Neural cell (in vitro differentiated cells): ENCODE results near the gene ADPRM. TPM values are rescaled to one million over a fixed set of nuclear protein-coding genes. Genes with fewer than 3 reads are reported as not detected.

Experiments
- H2AFZ ChIP-seq: fragments of 200-600, 300-800 bp; sonication (generic), shearing (Covaris generic); 2 replicates; pipeline ENCODE4 v1.6.0; 2014; ENCODE audit warnings: low read depth, mild to moderate bottlenecking, antibody characterized with exemption, low read length, moderate library complexity
- H3F3A ChIP-seq: fragments of 200-600 bp; shearing (Covaris generic); 2 replicates; pipeline ENCODE4 v1.6.1; 2016; ENCODE audit warnings: mild to moderate bottlenecking, moderate library complexity, mixed read lengths, antibody characterized with exemption, low read length; ENCODE audit not compliant: insufficient read depth, poor library complexity, severe bottlenecking
- H3K27ac ChIP-seq: fragments of 200-600, 300-800 bp; sonication (generic), shearing (Covaris generic); 2 replicates; pipeline ENCODE4 v1.5.1; 2014; ENCODE audit warnings: mild to moderate bottlenecking, low read length, moderate library complexity
- H3K27me3 ChIP-seq: fragments of 300-800, 200-600 bp; sonication (generic), shearing (Covaris generic); 2 replicates; pipeline ENCODE4 v1.6.0; 2014; ENCODE audit warnings: mild to moderate bottlenecking, low read depth, low read length, moderate library complexity; ENCODE audit not compliant: insufficient read depth
- H3K36me3 ChIP-seq: fragments of 300-800, 200-600 bp; sonication (generic), shearing (Covaris generic); 2 replicates; pipeline ENCODE4 v1.5.1; 2014; ENCODE audit warnings: mild to moderate bottlenecking, antibody characterized with exemption, low read length, moderate library complexity; ENCODE audit not compliant: insufficient read depth
- H3K4me2 ChIP-seq: fragments of 300-800, 200-600 bp; sonication (generic), shearing (Covaris generic); 2 replicates; pipeline ENCODE4 v1.6.0; 2014; ENCODE audit warnings: mild to moderate bottlenecking, low read length
- H3K4me3 ChIP-seq: fragments of 300-800, 200-600 bp; sonication (generic), shearing (Covaris generic); 2 replicates; pipeline ENCODE4 v1.5.1; 2014; ENCODE audit warnings: mild to moderate bottlenecking, low read length, moderate library complexity
- H3K79me2 ChIP-seq: fragments of 200-600 bp; shearing (Covaris generic); replicated peaks from 2 replicates; pipeline ENCODE4 v1.6.0; 2014; ENCODE audit warnings: mild to moderate bottlenecking, low read length, moderate library complexity; ENCODE audit not compliant: insufficient read depth
- H3K9ac ChIP-seq: fragments of 300-800, 200-600 bp; sonication (generic), shearing (Covaris generic); 2 replicates; pipeline ENCODE4 v1.6.1; 2016; ENCODE audit warnings: mild to moderate bottlenecking, low read length, mixed read lengths
- H3K9me2 ChIP-seq: fragments of 200-600 bp; shearing (Covaris generic); 2 replicates; pipeline ENCODE4 v1.6.1; 2016; ENCODE audit warnings: mild to moderate bottlenecking, low read length, mixed read lengths; ENCODE audit not compliant: insufficient read depth
- H3K9me3 ChIP-seq: fragments of 200-600, 300-800 bp; sonication (generic), shearing (Covaris generic); 2 replicates; pipeline ENCODE4 v1.6.1; 2016; ENCODE audit warnings: mild to moderate bottlenecking, mixed run types, low read length, moderate library complexity, mixed read lengths
- H4K20me1 ChIP-seq: fragments of 200-600 bp; shearing (Covaris generic); 2 replicates; pipeline ENCODE4 v1.6.1; 2016; ENCODE audit warnings: mild to moderate bottlenecking, mixed run types; ENCODE audit not compliant: insufficient read depth
- EP300 ChIP-seq: fragments of 450-650 bp; conservative IDR thresholded peaks from 2 replicates; pipeline ENCODE4 v1.6.1; 2014; ENCODE audit warnings: antibody characterized with exemption, mild to moderate bottlenecking, moderate library complexity; ENCODE audit not compliant: poor library complexity, severe bottlenecking
- EZH2 ChIP-seq: fragments of 200-600, 300-800 bp; shearing (Covaris generic), sonication (generic); IDR thresholded peaks from 2 replicates; pipeline ENCODE4 v1.6.1; 2014; ENCODE audit warnings: antibody characterized with exemption, low read length, borderline replicate concordance, mild to moderate bottlenecking; ENCODE audit not compliant: insufficient read depth, poor library complexity, severe bottlenecking
- MXI1 ChIP-seq: fragments of 450-650 bp; conservative IDR thresholded peaks from 2 replicates; pipeline ENCODE4 v1.6.1; 2014; ENCODE audit warnings: antibody characterized with exemption, mild to moderate bottlenecking; ENCODE audit not compliant: poor library complexity, severe bottlenecking
- POLR2AphosphoS5 ChIP-seq: IDR thresholded peaks from 2 replicates; pipeline ENCODE4 v1.6.1; 2012
- RAD21 ChIP-seq: fragments of 450-650 bp; conservative IDR thresholded peaks from 2 replicates; pipeline ENCODE4 v1.6.1; 2014; ENCODE audit warnings: antibody characterized with exemption, mild to moderate bottlenecking, moderate library complexity
- REST ChIP-seq: IDR thresholded peaks from 2 replicates; pipeline ENCODE4 v1.6.1; 2012; ENCODE audit warnings: borderline replicate concordance
- SMC3 ChIP-seq: fragments of 450-650 bp; conservative IDR thresholded peaks from 2 replicates; pipeline ENCODE4 v1.6.1; 2014; ENCODE audit warnings: antibody characterized with exemption, mild to moderate bottlenecking, moderate library complexity; ENCODE audit not compliant: poor library complexity
- TAF1 ChIP-seq: IDR thresholded peaks from 2 replicates; pipeline ENCODE4 v1.6.1; 2012; ENCODE audit warnings: low read depth
- polyA plus RNA-seq: library from polyadenylated mRNA; depleted of rRNA; stranded (reverse); fragments of >200 nt; gene quantifications from 2 replicates; pipeline ENCODE4 v1.2.3, GENCODE V29; 2014
- TF ChIP-seq, protein P1 (sequence below): fragments of 450-650 bp; IDR thresholded peaks from 2 replicates; pipeline ENCODE4 v1.5.1; 2014; ENCODE audit warnings: antibody characterized with exemption, mild to moderate bottlenecking, moderate library complexity; ENCODE audit not compliant: poor library complexity, severe bottlenecking

ADPRM gene
- polyA plus RNA-seq, 1 donor from 2014 or later: 19.2 TPM

GRCh38 chr17:10668775-10669174, 28.6 kb upstream of the ADPRM start:
- Histone ChIP-seq H2AFZ (no peak overlapping the region), H3K9ac (no peak overlapping the region), H3F3A (no peaks in the 10 kb centered on the region), H3K9me3 (no peaks in the 10 kb centered on the region), H3K27ac (no peak overlapping the region), H3K27me3 (no peaks in the 10 kb centered on the region), H3K4me3 (no peak overlapping the region), H3K4me2 (no peak overlapping the region), H4K20me1 (no peaks in the 10 kb centered on the region), H3K36me3 (no peaks in the 10 kb centered on the region), H3K9me2 (no peaks in the 10 kb centered on the region), H3K79me2 (no peaks in the 10 kb centered on the region)
- no peak for TF ChIP-seq EZH2
- no peak for TF ChIP-seq POLR2AphosphoS5
- TF ChIP-seq EP300: no peak
- TF ChIP-seq, protein P1, sequence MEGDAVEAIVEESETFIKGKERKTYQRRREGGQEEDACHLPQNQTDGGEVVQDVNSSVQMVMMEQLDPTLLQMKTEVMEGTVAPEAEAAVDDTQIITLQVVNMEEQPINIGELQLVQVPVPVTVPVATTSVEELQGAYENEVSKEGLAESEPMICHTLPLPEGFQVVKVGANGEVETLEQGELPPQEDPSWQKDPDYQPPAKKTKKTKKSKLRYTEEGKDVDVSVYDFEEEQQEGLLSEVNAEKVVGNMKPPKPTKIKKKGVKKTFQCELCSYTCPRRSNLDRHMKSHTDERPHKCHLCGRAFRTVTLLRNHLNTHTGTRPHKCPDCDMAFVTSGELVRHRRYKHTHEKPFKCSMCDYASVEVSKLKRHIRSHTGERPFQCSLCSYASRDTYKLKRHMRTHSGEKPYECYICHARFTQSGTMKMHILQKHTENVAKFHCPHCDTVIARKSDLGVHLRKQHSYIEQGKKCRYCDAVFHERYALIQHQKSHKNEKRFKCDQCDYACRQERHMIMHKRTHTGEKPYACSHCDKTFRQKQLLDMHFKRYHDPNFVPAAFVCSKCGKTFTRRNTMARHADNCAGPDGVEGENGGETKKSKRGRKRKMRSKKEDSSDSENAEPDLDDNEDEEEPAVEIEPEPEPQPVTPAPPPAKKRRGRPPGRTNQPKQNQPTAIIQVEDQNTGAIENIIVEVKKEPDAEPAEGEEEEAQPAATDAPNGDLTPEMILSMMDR: no peak

GRCh38 chr17:10673312-10673711, 24.1 kb upstream of the ADPRM start:
- H3K4me3 ChIP-seq: no peak overlapping the region
- H3K9ac ChIP-seq: no peak overlapping the region
- no peak overlapping the region for H3K4me2 ChIP-seq
- no peaks in the 10 kb centered on the region for H3K9me2 ChIP-seq
- no peak for TF ChIP-seq TAF1
- TF ChIP-seq, protein P1: no peak
- TF ChIP-seq REST: no peak
- no peak for TF ChIP-seq EZH2
- TF ChIP-seq EP300: no peak
- TF ChIP-seq RAD21: no peak
- TF ChIP-seq SMC3: no peak
- TF ChIP-seq POLR2AphosphoS5: no peak
- TF ChIP-seq MXI1: no peak
- no peaks in the 10 kb centered on the region for H4K20me1 ChIP-seq
- no peaks in the 10 kb centered on the region for H3K27me3 ChIP-seq
- H3K79me2 ChIP-seq: no peaks in the 10 kb centered on the region
- no peaks in the 10 kb centered on the region for H3K36me3 ChIP-seq
- H3K27ac ChIP-seq: peak overlapping the region; percentile 20
- no peak overlapping the region for H2AFZ ChIP-seq
- no peaks in the 10 kb centered on the region for H3F3A ChIP-seq
- no peaks in the 10 kb centered on the region for H3K9me3 ChIP-seq
